DND-41 (cell line): ENCODE results near the gene U2AF2.

Experiments
- EZH2 ChIP-seq: IDR thresholded peaks from 3 replicates; pipeline ENCODE4 v1.6.1; 2012; ENCODE audit warnings: borderline replicate concordance, low read depth, mild to moderate bottlenecking, moderate library complexity, low read length, inconsistent platforms; ENCODE audit not compliant: severe bottlenecking
- TF ChIP-seq, protein P1 (sequence below): IDR thresholded peaks from 2 replicates; pipeline ENCODE4 v1.5.1; 2012; ENCODE audit warnings: borderline replicate concordance, low read length, moderate library complexity, mild to moderate bottlenecking; ENCODE audit not compliant: poor library complexity, severe bottlenecking; ENCODE audit errors: extremely low read depth

DNA sequence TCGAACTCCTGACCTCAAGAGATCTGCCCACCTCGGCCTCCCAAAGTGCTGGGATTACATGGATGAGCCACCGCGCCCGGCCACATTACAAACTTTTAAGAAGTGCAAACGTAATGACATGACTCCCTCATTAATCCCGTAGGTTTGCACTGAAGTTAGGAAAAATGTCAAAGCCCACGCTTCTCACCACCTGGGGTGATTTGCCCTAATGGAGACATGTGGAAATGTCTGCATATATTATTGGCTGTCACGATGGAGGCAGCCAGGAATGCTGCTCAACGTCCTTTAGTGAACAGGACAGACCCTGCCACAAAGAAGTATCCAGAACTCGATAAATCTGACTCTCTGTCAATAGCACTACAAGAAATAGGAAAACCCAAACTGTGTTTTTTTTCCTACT lies 62.4 kb downstream of the U2AF2 start:
- TF ChIP-seq, protein P1, sequence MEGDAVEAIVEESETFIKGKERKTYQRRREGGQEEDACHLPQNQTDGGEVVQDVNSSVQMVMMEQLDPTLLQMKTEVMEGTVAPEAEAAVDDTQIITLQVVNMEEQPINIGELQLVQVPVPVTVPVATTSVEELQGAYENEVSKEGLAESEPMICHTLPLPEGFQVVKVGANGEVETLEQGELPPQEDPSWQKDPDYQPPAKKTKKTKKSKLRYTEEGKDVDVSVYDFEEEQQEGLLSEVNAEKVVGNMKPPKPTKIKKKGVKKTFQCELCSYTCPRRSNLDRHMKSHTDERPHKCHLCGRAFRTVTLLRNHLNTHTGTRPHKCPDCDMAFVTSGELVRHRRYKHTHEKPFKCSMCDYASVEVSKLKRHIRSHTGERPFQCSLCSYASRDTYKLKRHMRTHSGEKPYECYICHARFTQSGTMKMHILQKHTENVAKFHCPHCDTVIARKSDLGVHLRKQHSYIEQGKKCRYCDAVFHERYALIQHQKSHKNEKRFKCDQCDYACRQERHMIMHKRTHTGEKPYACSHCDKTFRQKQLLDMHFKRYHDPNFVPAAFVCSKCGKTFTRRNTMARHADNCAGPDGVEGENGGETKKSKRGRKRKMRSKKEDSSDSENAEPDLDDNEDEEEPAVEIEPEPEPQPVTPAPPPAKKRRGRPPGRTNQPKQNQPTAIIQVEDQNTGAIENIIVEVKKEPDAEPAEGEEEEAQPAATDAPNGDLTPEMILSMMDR: no peak
- no peak for TF ChIP-seq EZH2
